ENCODE measurements around the gene PLSCR5. TPM values are rescaled to one million over a fixed set of nuclear protein-coding genes. Genes with fewer than 3 reads are reported as not detected.

The PLSCR5 gene
- total RNA-seq, 1 donor from 2014 or later, result not detected

- no peaks in the 10 kb centered on the region for H3K36me3 ChIP-seq (ENCODE audit: control insufficient read depth, insufficient read depth, low read length)
- no peak overlapping the region for H3K4me3 ChIP-seq (ENCODE audit: low read depth, low read length)
- DNase-seq (ENCODE audit: low read depth), result no peak
- H3K27me3 ChIP-seq (ENCODE audit: control insufficient read depth, insufficient read depth, low read length), result no peaks in the 10 kb centered on the region
- peak; percentile 45 for TF ChIP-seq CTCF (IDR thresholded peaks at IDR 0.05; ENCODE audit: insufficient read depth, low read length, poor library complexity, severe bottlenecking)
Observed at GRCh38 chr3:146594843-146595482, 10.2 kb downstream of the PLSCR5 start.

DNA sequence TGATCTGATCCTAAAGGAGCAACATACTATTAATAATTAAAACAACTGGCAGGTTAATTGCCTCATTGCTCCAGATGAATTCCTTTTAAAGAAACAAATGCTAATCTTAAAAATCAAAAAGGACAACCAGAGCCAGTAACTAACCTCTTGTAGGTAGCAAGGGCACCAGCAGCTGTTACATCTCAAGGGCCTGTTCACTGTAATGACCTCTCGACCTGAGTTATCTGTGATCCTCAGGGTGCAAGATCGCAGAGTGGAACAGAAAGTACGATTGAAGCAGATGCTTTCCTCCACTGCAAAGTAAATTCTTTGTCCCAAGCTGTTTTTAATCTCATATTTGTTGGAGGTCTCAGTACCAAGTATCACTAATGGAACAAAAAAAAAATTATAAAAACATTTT, 11.4 kb downstream of the PLSCR5 start:
- DNase-seq (ENCODE audit: low read depth), result no peak
- no peak for TF ChIP-seq CTCF (IDR thresholded peaks at IDR 0.05; ENCODE audit: insufficient read depth, low read length, poor library complexity, severe bottlenecking)
- no peak overlapping the region for H3K4me3 ChIP-seq (ENCODE audit: low read depth, low read length)
- H3K27me3 ChIP-seq (ENCODE audit: control insufficient read depth, insufficient read depth, low read length), result no peaks in the 10 kb centered on the region
- no peaks in the 10 kb centered on the region for H3K36me3 ChIP-seq (ENCODE audit: control insufficient read depth, insufficient read depth, low read length)

DNA sequence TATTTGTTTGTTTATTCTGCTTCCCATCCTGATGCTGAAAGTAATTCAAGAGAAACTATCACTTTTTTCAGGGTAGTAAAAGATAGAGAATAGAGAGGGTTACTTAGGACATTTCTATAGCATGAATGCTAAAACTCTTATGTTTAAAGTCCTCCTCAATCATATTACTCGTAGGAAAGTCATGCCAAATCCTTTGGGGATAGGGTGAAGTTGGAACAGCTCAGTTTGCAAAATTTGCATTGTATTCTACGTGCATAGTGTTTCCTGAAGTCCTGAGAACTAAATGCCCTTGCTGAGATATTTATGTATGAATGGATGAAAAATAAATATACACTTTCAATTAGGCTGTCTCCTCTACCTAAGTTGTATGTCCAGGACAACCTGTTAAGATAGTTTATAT, 14.6 kb downstream of the PLSCR5 start:
- no peak overlapping the region for H3K4me3 ChIP-seq (ENCODE audit: low read depth, low read length)
- no peaks in the 10 kb centered on the region for H3K27me3 ChIP-seq (ENCODE audit: control insufficient read depth, insufficient read depth, low read length)
- no peak for DNase-seq (ENCODE audit: low read depth)
- TF ChIP-seq CTCF (IDR thresholded peaks at IDR 0.05; ENCODE audit: insufficient read depth, low read length, poor library complexity, severe bottlenecking), result no peak
- no peaks in the 10 kb centered on the region for H3K36me3 ChIP-seq (ENCODE audit: control insufficient read depth, insufficient read depth, low read length)

GRCh38 chr3:146589899-146590508, 15.1 kb downstream of the PLSCR5 start:
- no peak for DNase-seq (ENCODE audit: low read depth)
- H3K36me3 ChIP-seq (ENCODE audit: control insufficient read depth, insufficient read depth, low read length), result no peaks in the 10 kb centered on the region
- peak; percentile 51 for TF ChIP-seq CTCF (IDR thresholded peaks at IDR 0.05; ENCODE audit: insufficient read depth, low read length, poor library complexity, severe bottlenecking)
- no peaks in the 10 kb centered on the region for H3K27me3 ChIP-seq (ENCODE audit: control insufficient read depth, insufficient read depth, low read length)
- no peak overlapping the region for H3K4me3 ChIP-seq (ENCODE audit: low read depth, low read length)

- Histone ChIP-seq H3K4me3 (ENCODE audit: low read depth, low read length) (no peak overlapping the region), H3K36me3 (ENCODE audit: control insufficient read depth, insufficient read depth, low read length) (no peaks in the 10 kb centered on the region), H3K27me3 (ENCODE audit: control insufficient read depth, insufficient read depth, low read length) (no peaks in the 10 kb centered on the region)
- DNase-seq (ENCODE audit: low read depth), result no peak
- no peak for TF ChIP-seq CTCF (IDR thresholded peaks at IDR 0.05; ENCODE audit: insufficient read depth, low read length, poor library complexity, severe bottlenecking)
Observed at GRCh38 chr3:146585156-146585555, 20.0 kb downstream of the PLSCR5 start.
